Spleen (tissue), 11 donors: ENCODE data around the gene TESK1. TPM values are rescaled to one million over a fixed set of nuclear protein-coding genes. Genes with fewer than 3 reads are reported as not detected.

Experiments used
- DNase-seq: peaks from one replicate; pipeline ENCODE4 v3.0.0-alpha.2; 2020
- H3K27ac ChIP-seq, 8 donors: fragments of 200-600 bp; sonication (generic) in 7 of 8; 1 replicate in 4 of 8; 2 replicates in 4 of 8; pipeline versions ENCODE4 v1.5.0 to v1.8.0; 2016 to 2021; ENCODE audit warnings: inconsistent platforms in 4 of 8, mild to moderate bottlenecking in 4 of 8, moderate library complexity in 1 of 8
- H3K27me3 ChIP-seq, 7 donors: fragments of 200-600 bp; sonication (generic) in 6 of 7; replicated peaks in 1 of 7; 1 replicate in 4 of 7; 2 replicates in 3 of 7; pipeline versions ENCODE4 v1.5.0 to v1.8.0; 2016 to 2021; ENCODE audit warnings: inconsistent platforms in 3 of 7, mild to moderate bottlenecking in 1 of 7
- H3K36me3 ChIP-seq, 6 donors: fragments of 200-600 bp; sonication (generic) in 5 of 6; 1 replicate in 4 of 6; 2 replicates in 2 of 6; pipeline versions ENCODE4 v1.5.0 to v1.8.0; 2016 to 2021; ENCODE audit warnings: inconsistent platforms in 2 of 6
- H3K4me1 ChIP-seq, 6 donors: fragments of 200-600 bp; sonication (generic) in 5 of 6; 1 replicate in 3 of 6; 2 replicates in 3 of 6; pipeline versions ENCODE4 v1.5.0 to v1.8.0; 2016 to 2021; ENCODE audit warnings: inconsistent platforms in 3 of 6
- H3K4me3 ChIP-seq, 8 donors: fragments of 200-600 bp; sonication (generic) in 7 of 8; 1 replicate in 4 of 8; 2 replicates in 4 of 8; pipeline versions ENCODE4 v1.5.0 to v1.8.0; 2016 to 2021; ENCODE audit warnings: inconsistent platforms in 4 of 8, mild to moderate bottlenecking in 4 of 8, moderate library complexity in 2 of 8
- H3K9me3 ChIP-seq, 8 donors: fragments of 200-600 bp; sonication (generic) in 7 of 8; 1 replicate in 4 of 8; 2 replicates in 4 of 8; pipeline versions ENCODE4 v1.5.0 to v1.8.0; 2016 to 2021; ENCODE audit warnings: inconsistent platforms in 4 of 8
- POLR2A ChIP-seq, 3 donors: fragments of 450-650 bp; IDR thresholded peaks; one replicate each; pipeline ENCODE4 v1.5.1; 2017; ENCODE audit warnings: antibody characterized with exemption in 3 of 3, mild to moderate bottlenecking in 1 of 3
- POLR2AphosphoS5 ChIP-seq, 3 donors: sonication (generic); formaldehyde crosslinking; IDR thresholded peaks; one replicate each; pipeline ENCODE4 v1.5.1; 2017; ENCODE audit warnings: antibody characterized with exemption in 3 of 3
- WGBS, 5 donors: extraction: QIAGEN DNeasy Blood & Tissue Kit in 3 of 5; methylation state at CpG; one replicate each; pipeline versions ENCODE4 v1.1.5 to v1.1.7; 2013 to 2018; 5-methylcytosine and 5-hydroxymethylcytosine counted together
- intact Hi-C: fragments of 100-400 bp; cut with DNase I; formaldehyde crosslinking; loops from one replicate; pipeline ENCODE4 v1.15.0; 2023; ENCODE audit warnings: low total_unique reads
- polyA plus RNA-seq, 3 donors: library from polyadenylated mRNA; stranded (reverse); fragments of 200-250 nt; gene quantifications; one replicate each; pipeline ENCODE4 v1.2.1, GENCODE V29; 2013
- total RNA-seq, 7 donors: library from RNA; depleted of rRNA in 3 of 7; stranded (reverse); fragments of >200 nt in 3 of 7; fragmentation: NEBNext Ultra II Directional in 4 of 7; extraction: Animal tissue kit (Norgen Biotek cat#: 25700) in 4 of 7; gene quantifications; one replicate each; pipeline versions ENCODE4 v1.1.0 to v1.2.1, GENCODE V29; 2016 to 2021
- TF ChIP-seq, protein P1 (sequence below), 11 experiments: fragments of 200-600 bp in 7 of 11; fragments of 450-650 bp in 4 of 11; sonication (generic) in 4 of 11; IDR thresholded peaks in 8 of 11; conservative IDR thresholded peaks in 3 of 11; 1 replicate in 7 of 11; 2 replicates in 4 of 11; pipeline versions ENCODE4 v1.4.0 to v1.8.0; 2016 to 2021; ENCODE audit warnings: antibody characterized with exemption in 11 of 11, inconsistent platforms in 4 of 11, mild to moderate bottlenecking in 1 of 11
- donor health status: healthy with polysubstance abuse.
- donor health status: DM: no; HTN: no; CAD: no; lungs with moderate emphysema.
- donor health status: DM: no; HTN: no; CAD: no.
- donor health status: Bipolar disorder and iron deficiency.
- donor health status: healthy.
- donor health status: DM: no; HTN: no; CAD: no.
- donor health status: DM: yes; HTN: yes; CAD: no.

The TESK1 gene
- total and polyA plus RNA-seq, 10 donors, result 15.6 to 47.1 (median 31.6) TPM

DNA sequence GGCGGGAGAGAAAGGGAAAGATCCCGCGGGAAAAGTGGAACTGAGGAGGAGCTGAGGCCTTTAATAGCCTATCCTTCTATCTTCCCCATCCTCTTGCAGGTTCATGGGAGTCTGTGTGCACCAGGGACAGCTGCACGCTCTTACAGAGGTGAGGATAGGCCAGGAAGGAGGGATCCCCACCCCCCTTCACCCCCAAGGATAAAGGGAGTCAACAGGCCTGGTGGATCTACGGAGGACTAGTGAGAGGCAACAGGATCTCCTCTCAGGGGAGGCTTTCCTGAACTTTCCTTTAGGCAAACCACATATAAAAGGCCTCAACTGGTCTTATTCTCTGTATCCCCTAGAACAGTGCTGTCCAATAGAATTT, 1.1 kb downstream of the TESK1 start:
- H3K4me3 ChIP-seq, result peak overlapping the region; percentile 60 to 93 (median 76)
- TF ChIP-seq POLR2AphosphoS5 (IDR thresholded peaks at IDR 0.05) (peak in 1 of 3 donors; percentile 18), POLR2A (IDR thresholded peaks at IDR 0.05) (no peak)
- WGBS, 5 donors, result 10 to 24% (median 14%) methylated on average over 5 of the region's 5 CpGs
- peaks cover 0 to 42% (median 28%) of the 10 kb centered on the region in 6 donors for H3K36me3 ChIP-seq
- no peaks in the 10 kb centered on the region for H3K27me3 ChIP-seq
- H3K4me1 ChIP-seq, result peaks cover 14 to 73% (median 38%) of the 10 kb centered on the region in 6 donors
- H3K27ac ChIP-seq, result peak overlapping the region; percentile 63 to 96 (median 90)
- intact Hi-C loops, result loop anchor here (10.0 kb wide), 2 partner anchors 59 to 129 kb away; partner anchors contain the start of genes ARHGEF39, CREB3 and TLN1
- H3K9me3 ChIP-seq, result no peaks in the 10 kb centered on the region
- no peak for DNase-seq

DNA sequence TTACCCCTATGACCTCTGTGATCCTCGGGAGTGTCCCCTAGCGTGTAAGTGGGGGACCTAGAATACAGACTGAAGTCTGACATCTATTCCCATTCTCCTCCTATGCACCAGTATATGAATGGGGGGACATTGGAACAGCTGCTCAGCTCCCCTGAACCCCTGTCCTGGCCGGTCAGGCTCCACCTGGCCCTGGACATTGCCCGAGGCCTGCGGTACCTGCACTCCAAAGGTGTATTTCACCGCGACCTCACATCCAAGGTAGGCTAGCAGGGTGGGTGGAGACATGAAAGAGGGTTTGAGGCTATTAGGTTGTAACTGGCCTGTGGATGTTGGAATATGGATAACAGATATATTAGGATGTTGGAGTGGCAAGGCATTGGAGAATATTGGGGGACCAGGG, 1.7 kb downstream of the TESK1 start:
- WGBS, 5 donors, result 89 to 92% (median 91%) methylated on average over 7 of the region's 7 CpGs
- Histone ChIP-seq H3K4me3 (peak overlapping the region in 3 of 8 donors; percentile 74 to 93 (median 92)), H3K27ac (peak overlapping the region in 1 of 8 donors; percentile 91), H3K36me3 (peaks cover 0 to 46% (median 28%) of the 10 kb centered on the region in 6 donors), H3K9me3 (no peaks in the 10 kb centered on the region), H3K4me1 (peaks cover 19 to 79% (median 40%) of the 10 kb centered on the region in 6 donors), H3K27me3 (no peaks in the 10 kb centered on the region)
- no peak for DNase-seq
- TF ChIP-seq POLR2A (IDR thresholded peaks at IDR 0.05), result no peak
- TF ChIP-seq, protein P1, sequence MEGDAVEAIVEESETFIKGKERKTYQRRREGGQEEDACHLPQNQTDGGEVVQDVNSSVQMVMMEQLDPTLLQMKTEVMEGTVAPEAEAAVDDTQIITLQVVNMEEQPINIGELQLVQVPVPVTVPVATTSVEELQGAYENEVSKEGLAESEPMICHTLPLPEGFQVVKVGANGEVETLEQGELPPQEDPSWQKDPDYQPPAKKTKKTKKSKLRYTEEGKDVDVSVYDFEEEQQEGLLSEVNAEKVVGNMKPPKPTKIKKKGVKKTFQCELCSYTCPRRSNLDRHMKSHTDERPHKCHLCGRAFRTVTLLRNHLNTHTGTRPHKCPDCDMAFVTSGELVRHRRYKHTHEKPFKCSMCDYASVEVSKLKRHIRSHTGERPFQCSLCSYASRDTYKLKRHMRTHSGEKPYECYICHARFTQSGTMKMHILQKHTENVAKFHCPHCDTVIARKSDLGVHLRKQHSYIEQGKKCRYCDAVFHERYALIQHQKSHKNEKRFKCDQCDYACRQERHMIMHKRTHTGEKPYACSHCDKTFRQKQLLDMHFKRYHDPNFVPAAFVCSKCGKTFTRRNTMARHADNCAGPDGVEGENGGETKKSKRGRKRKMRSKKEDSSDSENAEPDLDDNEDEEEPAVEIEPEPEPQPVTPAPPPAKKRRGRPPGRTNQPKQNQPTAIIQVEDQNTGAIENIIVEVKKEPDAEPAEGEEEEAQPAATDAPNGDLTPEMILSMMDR (IDR thresholded peaks at IDR 0.05 in 8 of 11, conservative IDR thresholded peaks at IDR 0.05 in 3 of 11), result no peak
- peak in 2 of 3 donors; percentile 18 to 35 for TF ChIP-seq POLR2AphosphoS5 (IDR thresholded peaks at IDR 0.05)
- intact Hi-C loops, result loop anchor here (10.0 kb wide), 2 partner anchors 58 to 128 kb away; partner anchors contain the start of genes ARHGEF39, CREB3 and TLN1

DNA sequence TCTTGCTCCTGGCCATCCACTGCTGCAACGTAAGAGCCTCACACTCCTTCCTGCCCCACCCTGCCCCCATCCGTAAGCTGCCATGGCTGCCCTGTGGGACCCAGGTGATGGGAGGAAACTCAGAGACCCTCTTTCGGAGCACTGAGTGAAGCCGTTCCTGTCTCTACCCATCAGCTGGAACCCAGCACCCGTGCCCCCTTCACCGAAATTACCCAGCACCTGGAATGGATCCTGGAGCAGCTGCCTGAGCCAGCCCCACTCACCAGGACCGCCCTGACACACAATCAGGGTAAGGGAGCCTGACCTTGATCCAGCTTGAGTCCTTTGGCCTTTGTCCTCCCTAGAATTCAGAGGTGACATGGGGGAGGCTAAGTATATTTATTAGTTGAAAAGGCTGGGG, 3.2 kb downstream of the TESK1 start:
- H3K4me3 ChIP-seq, result no peak overlapping the region
- H3K9me3 ChIP-seq, result no peaks in the 10 kb centered on the region
- DNase-seq, result no peak
- peak in 2 of 3 donors; percentile 24 to 29 for TF ChIP-seq POLR2AphosphoS5 (IDR thresholded peaks at IDR 0.05)
- TF ChIP-seq, protein P1 (IDR thresholded peaks at IDR 0.05 in 8 of 11, conservative IDR thresholded peaks at IDR 0.05 in 3 of 11), result no peak
- WGBS, 5 donors, result 73 to 89% (median 86%) methylated on average over 7 of the region's 7 CpGs
- no peaks in the 10 kb centered on the region for H3K27me3 ChIP-seq
- H3K4me1 ChIP-seq, result peaks cover 19 to 90% (median 34%) of the 10 kb centered on the region in 6 donors
- no peak overlapping the region for H3K27ac ChIP-seq
- peaks cover 0 to 61% (median 30%) of the 10 kb centered on the region in 6 donors for H3K36me3 ChIP-seq
- intact Hi-C loops, result loop anchor here (10.0 kb wide), 2 partner anchors 57 to 127 kb away; partner anchors contain the start of genes ARHGEF39, CREB3 and TLN1

DNA sequence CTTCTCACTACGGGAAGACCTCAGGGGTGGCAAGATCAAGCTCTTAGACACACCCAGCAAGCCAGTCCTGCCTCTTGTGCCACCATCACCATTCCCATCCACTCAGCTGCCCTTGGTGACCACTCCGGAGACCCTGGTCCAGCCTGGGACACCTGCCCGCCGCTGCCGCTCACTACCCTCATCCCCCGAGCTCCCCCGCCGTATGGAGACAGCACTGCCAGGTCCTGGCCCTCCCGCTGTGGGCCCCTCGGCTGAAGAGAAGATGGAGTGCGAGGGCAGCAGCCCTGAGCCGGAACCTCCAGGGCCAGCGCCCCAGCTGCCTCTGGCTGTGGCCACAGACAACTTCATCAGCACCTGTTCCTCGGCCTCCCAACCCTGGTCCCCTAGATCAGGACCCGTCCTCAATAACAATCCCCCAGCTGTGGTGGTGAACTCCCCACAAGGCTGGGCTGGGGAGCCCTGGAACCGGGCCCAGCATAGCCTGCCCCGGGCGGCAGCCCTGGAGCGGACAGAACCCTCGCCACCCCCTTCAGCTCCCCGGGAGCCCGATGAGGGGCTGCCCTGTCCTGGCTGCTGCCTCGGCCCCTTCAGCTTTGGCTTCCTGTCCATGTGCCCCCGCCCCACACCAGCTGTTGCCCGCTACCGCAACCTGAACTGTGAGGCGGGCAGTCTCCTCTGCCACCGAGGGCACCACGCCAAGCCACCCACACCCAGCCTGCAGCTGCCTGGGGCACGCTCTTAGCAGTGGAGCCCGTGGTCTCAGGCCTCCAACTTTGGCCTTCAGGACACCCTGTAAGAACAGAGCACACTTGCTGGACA, 4.1 kb downstream of the TESK1 start:
- intact Hi-C loops, result loop anchor here (10.0 kb wide), 2 partner anchors 56 to 126 kb away; partner anchors contain the start of genes ARHGEF39, CREB3 and TLN1
- peaks cover 0 to 71% (median 30%) of the 10 kb centered on the region in 6 donors for H3K36me3 ChIP-seq
- no peaks in the 10 kb centered on the region for H3K27me3 ChIP-seq
- no peaks in the 10 kb centered on the region for H3K9me3 ChIP-seq
- TF ChIP-seq POLR2AphosphoS5 (IDR thresholded peaks at IDR 0.05), result peak; percentile 20 to 71 (median 46)
- TF ChIP-seq, protein P1 (IDR thresholded peaks at IDR 0.05 in 8 of 11, conservative IDR thresholded peaks at IDR 0.05 in 3 of 11), result no peak
- 89 to 96% (median 91%) methylated on average over 19 to 31 of the region's 31 CpGs for WGBS, 5 donors
- DNase-seq, result peak; percentile 80
- H3K4me1 ChIP-seq, result peaks cover 19 to 93% (median 27%) of the 10 kb centered on the region in 6 donors
- no peak overlapping the region for H3K4me3 ChIP-seq
- H3K27ac ChIP-seq, result peak overlapping the region in 2 of 8 donors; percentile 5 to 45
